Measurements from ENCODE around the gene MAP2. TPM values are rescaled to one million over a fixed set of nuclear protein-coding genes. Genes with fewer than 3 reads are reported as not detected.

Gene MAP2
- total RNA-seq, 2 donors from 2014 or later: 1.8 TPM

GRCh38 chr2:209499069-209499468 is 75.2 kb downstream of the MAP2 start:
- DNase-seq: no peak
- Histone ChIP-seq H3K27ac (ENCODE audit: low read depth, low read length) (peak overlapping the region; percentile 38), H3K4me3 (ENCODE audit: low read length) (no peak overlapping the region), H3K27me3 (ENCODE audit: control insufficient read depth, insufficient read depth, low read length, poor library complexity, severe bottlenecking) (no peaks in the 10 kb centered on the region), H3K9ac (ENCODE audit: extremely low read depth, low read length, poor library complexity, severe bottlenecking) (no peak overlapping the region), H3K36me3 (ENCODE audit: control insufficient read depth, insufficient read depth, low read length) (no peaks in the 10 kb centered on the region), H3K4me1 (ENCODE audit: control insufficient read depth, insufficient read depth, low read length) (no peaks in the 10 kb centered on the region), H3K9me3 (ENCODE audit: control insufficient read depth, low read length) (no peaks in the 10 kb centered on the region)
- TF ChIP-seq CTCF (conservative IDR thresholded peaks at IDR 0.05): no peak
- Mint-ChIP-seq H3K36me3 (ENCODE audit: low read depth) (no peaks in the 10 kb centered on the region), H3K4me3 (no peak overlapping the region), H3K27me3 (ENCODE audit: insufficient read depth) (peaks cover 9% of the 10 kb centered on the region), H3K27ac (no peak overlapping the region), H3K4me1 (peaks cover 8% of the 10 kb centered on the region), H3K9me3 (peaks cover 9% of the 10 kb centered on the region)

- Histone ChIP-seq H3K9me3 (ENCODE audit: control insufficient read depth, low read length) (no peaks in the 10 kb centered on the region), H3K4me1 (ENCODE audit: control insufficient read depth, insufficient read depth, low read length) (no peaks in the 10 kb centered on the region), H3K4me3 (ENCODE audit: low read length) (no peak overlapping the region), H3K36me3 (ENCODE audit: control insufficient read depth, insufficient read depth, low read length) (no peaks in the 10 kb centered on the region), H3K27ac (ENCODE audit: low read depth, low read length) (no peak overlapping the region), H3K9ac (ENCODE audit: extremely low read depth, low read length, poor library complexity, severe bottlenecking) (no peak overlapping the region), H3K27me3 (ENCODE audit: control insufficient read depth, insufficient read depth, low read length, poor library complexity, severe bottlenecking) (no peaks in the 10 kb centered on the region)
- H3K4me1 Mint-ChIP-seq: peaks cover 8% of the 10 kb centered on the region
- H3K4me3 Mint-ChIP-seq: no peak overlapping the region
- H3K9me3 Mint-ChIP-seq: peaks cover 6% of the 10 kb centered on the region
- no peak for DNase-seq
- no peak for TF ChIP-seq CTCF (conservative IDR thresholded peaks at IDR 0.05)
- H3K27ac Mint-ChIP-seq: no peak overlapping the region
- H3K36me3 Mint-ChIP-seq (ENCODE audit: low read depth): no peaks in the 10 kb centered on the region
- WGBS, 2 experiments (ENCODE audit: insufficient coverage in 1 of 2, insufficient read length in 1 of 2): 88 to 92% methylated on average over 2 of the region's 2 CpGs
- H3K27me3 Mint-ChIP-seq (ENCODE audit: insufficient read depth): peaks cover 11% of the 10 kb centered on the region
Measured at GRCh38 chr2:209501579-209501978, 77.7 kb downstream of the MAP2 start.

- no peak for TF ChIP-seq CTCF (conservative IDR thresholded peaks at IDR 0.05)
- Mint-ChIP-seq H3K27me3 (ENCODE audit: insufficient read depth) (peaks cover 16% of the 10 kb centered on the region), H3K4me1 (peaks cover 10% of the 10 kb centered on the region), H3K9me3 (no peaks in the 10 kb centered on the region), H3K4me3 (no peak overlapping the region), H3K27ac (no peak overlapping the region), H3K36me3 (ENCODE audit: low read depth) (no peaks in the 10 kb centered on the region)
- no peak for DNase-seq
- WGBS, 2 experiments (ENCODE audit: insufficient coverage in 1 of 2, insufficient read length in 1 of 2): 88 to 100% methylated on average over 1 to 2 of the region's 2 CpGs
- no peaks in the 10 kb centered on the region for H3K4me1 ChIP-seq (ENCODE audit: control insufficient read depth, insufficient read depth, low read length)
- H3K9me3 ChIP-seq (ENCODE audit: control insufficient read depth, low read length): no peaks in the 10 kb centered on the region
- H3K27ac ChIP-seq (ENCODE audit: low read depth, low read length): no peak overlapping the region
- no peak overlapping the region for H3K4me3 ChIP-seq (ENCODE audit: low read length)
- no peak overlapping the region for H3K9ac ChIP-seq (ENCODE audit: extremely low read depth, low read length, poor library complexity, severe bottlenecking)
- H3K27me3 ChIP-seq (ENCODE audit: control insufficient read depth, insufficient read depth, low read length, poor library complexity, severe bottlenecking): no peaks in the 10 kb centered on the region
- H3K36me3 ChIP-seq (ENCODE audit: control insufficient read depth, insufficient read depth, low read length): no peaks in the 10 kb centered on the region
Measured at GRCh38 chr2:209505410-209505809, 81.6 kb downstream of the MAP2 start.
